ENCODE data around the gene EGLN3. TPM values are rescaled to one million over a fixed set of nuclear protein-coding genes. Genes with fewer than 3 reads are reported as not detected.
"Not testable (repeated sequence)": the region's sequence is repeated elsewhere in the genome, so short reads cannot be mapped to it uniquely, and the experiment has no call there.

EGLN3 gene
- total and polyA plus RNA-seq, 3 experiments from 2014 or later, result 1.6 to 2.5 (median 2.1) TPM

DNA sequence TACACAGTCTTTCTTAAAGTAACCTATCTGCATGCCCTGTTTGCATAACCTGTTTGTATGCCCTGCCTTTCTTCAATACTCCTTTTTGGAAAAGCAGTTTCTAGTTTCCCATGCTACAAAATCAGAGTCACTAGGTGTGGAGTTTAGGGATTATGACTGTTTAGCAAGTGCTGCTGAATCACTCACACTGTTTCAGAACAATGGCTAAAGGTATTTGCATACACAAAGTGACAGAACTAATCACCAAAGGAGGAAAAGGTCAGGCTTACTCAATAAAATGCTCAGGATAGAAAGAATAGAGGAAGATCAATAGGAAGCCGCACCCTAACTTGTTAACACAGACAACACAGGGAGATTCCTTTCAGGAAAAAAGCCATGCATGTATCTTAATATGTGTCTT lies 19.4 kb downstream of the EGLN3 start:
- H3K4me3 Mint-ChIP-seq, result no peak overlapping the region
- CTCF ChIA-PET, result no interaction called here
- H3K9me3 ChIP-seq (ENCODE audit: low read length), result no peaks in the 10 kb centered on the region
- no peak overlapping the region for H3K4me3 ChIP-seq (ENCODE audit: low read length)
- H3K9me3 Mint-ChIP-seq, result peaks cover 0 to 2% (median 0%) of the 10 kb centered on the region in 5 donors
- H3K36me3 ChIP-seq (ENCODE audit: insufficient read depth, low read length), result no peaks in the 10 kb centered on the region
- DNase-seq, result no peak
- no peaks in the 10 kb centered on the region for H3K4me1 ChIP-seq (ENCODE audit: insufficient read depth, low read length)
- no peaks in the 10 kb centered on the region for H3K4me1 Mint-ChIP-seq
- H3K27ac ChIP-seq (ENCODE audit: low read depth, low read length), result no peak overlapping the region
- H3K27me3 Mint-ChIP-seq, result no peaks in the 10 kb centered on the region
- POLR2A ChIA-PET, result no interaction called here
- H3K36me3 Mint-ChIP-seq, result peaks cover 0 to 2% (median 0%) of the 10 kb centered on the region in 3 donors
- no peaks in the 10 kb centered on the region for H3K27me3 ChIP-seq (ENCODE audit: insufficient read depth, low read length, poor library complexity, severe bottlenecking)
- H3K27ac Mint-ChIP-seq, result no peak overlapping the region

DNA sequence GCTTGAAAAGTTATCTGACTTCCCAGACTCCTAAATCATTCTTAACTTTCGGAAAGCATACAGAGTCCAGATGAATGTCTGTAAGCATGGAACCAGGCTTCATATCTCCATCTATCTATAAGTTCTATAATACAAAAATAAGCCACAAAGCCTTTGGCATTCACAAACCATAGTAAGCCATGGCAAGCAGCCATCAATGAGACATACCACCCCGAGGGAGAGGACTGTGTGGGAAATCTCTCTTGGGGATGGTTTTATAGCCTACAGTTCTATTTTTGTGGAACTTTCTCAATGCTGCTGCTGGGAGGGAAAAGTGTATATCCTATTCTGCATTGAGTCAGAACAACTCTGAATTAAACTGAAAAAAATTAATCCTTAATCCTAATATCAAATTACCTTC lies 20.4 kb downstream of the EGLN3 start:
- Histone ChIP-seq H3K36me3 (ENCODE audit: insufficient read depth, low read length) (no peaks in the 10 kb centered on the region), H3K27ac (ENCODE audit: low read depth, low read length) (no peak overlapping the region), H3K9me3 (ENCODE audit: low read length) (no peaks in the 10 kb centered on the region), H3K27me3 (ENCODE audit: insufficient read depth, low read length, poor library complexity, severe bottlenecking) (no peaks in the 10 kb centered on the region), H3K4me1 (ENCODE audit: insufficient read depth, low read length) (no peaks in the 10 kb centered on the region), H3K4me3 (ENCODE audit: low read length) (no peak overlapping the region)
- Mint-ChIP-seq H3K27me3 (no peaks in the 10 kb centered on the region), H3K4me1 (no peaks in the 10 kb centered on the region), H3K4me3 (no peak overlapping the region), H3K36me3 (peaks cover 0 to 2% (median 0%) of the 10 kb centered on the region in 3 donors), H3K27ac (no peak overlapping the region), H3K9me3 (peaks cover 0 to 2% (median 0%) of the 10 kb centered on the region in 5 donors)
- no peak for DNase-seq
- CTCF ChIA-PET, result interaction anchor here (0.6 kb wide), 1 partner anchor 37 kb away, joined by 3 read pairs; no protein-coding TSS in a partner anchor
- POLR2A ChIA-PET, result no interaction called here

DNA sequence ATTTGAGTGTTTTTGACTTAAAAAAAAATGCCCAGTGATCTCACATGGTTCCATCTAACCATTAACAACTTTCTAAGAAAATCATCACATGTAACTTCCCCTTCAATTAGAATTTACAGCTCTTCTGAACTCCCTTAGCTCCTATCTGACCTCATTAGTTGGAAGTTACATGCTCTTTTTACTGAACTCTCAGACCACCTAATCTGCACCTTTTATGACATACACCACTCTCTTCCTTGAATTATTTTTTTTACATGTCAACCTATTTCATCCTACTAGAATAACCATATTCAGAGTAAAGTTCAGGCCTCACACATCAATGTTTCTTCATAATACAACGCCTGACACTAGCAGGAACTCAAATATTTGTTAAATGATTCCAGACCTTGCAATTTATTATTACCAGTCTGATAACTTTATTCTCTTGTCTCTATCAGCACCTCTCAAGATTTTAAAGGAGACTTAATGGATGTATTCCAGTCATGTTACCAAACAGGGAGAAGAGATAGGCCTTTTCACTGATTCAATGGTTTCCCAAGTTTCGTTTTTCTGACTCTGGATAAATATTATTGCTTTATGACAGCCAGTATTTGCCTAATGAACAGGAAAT lies 21.0 kb downstream of the EGLN3 start:
- Mint-ChIP-seq H3K4me1 (no peaks in the 10 kb centered on the region), H3K27me3 (no peaks in the 10 kb centered on the region), H3K4me3 (no peak overlapping the region), H3K36me3 (peaks cover 0 to 2% (median 0%) of the 10 kb centered on the region in 3 donors), H3K9me3 (peaks cover 0 to 3% (median 0%) of the 10 kb centered on the region in 5 donors), H3K27ac (no peak overlapping the region)
- H3K4me3 ChIP-seq (ENCODE audit: low read length), result no peak overlapping the region
- ChIA-PET CTCF (interaction anchor here (0.6 to 1.2 kb wide), 2 partner anchors 19 to 36 kb away, joined by 3 read pairs; no protein-coding TSS in a partner anchor), POLR2A (no interaction called here)
- no peaks in the 10 kb centered on the region for H3K9me3 ChIP-seq (ENCODE audit: low read length)
- DNase-seq, result no peak
- no peaks in the 10 kb centered on the region for H3K36me3 ChIP-seq (ENCODE audit: insufficient read depth, low read length)
- H3K4me1 ChIP-seq (ENCODE audit: insufficient read depth, low read length), result no peaks in the 10 kb centered on the region
- no peaks in the 10 kb centered on the region for H3K27me3 ChIP-seq (ENCODE audit: insufficient read depth, low read length, poor library complexity, severe bottlenecking)
- H3K27ac ChIP-seq (ENCODE audit: low read depth, low read length), result no peak overlapping the region

DNA sequence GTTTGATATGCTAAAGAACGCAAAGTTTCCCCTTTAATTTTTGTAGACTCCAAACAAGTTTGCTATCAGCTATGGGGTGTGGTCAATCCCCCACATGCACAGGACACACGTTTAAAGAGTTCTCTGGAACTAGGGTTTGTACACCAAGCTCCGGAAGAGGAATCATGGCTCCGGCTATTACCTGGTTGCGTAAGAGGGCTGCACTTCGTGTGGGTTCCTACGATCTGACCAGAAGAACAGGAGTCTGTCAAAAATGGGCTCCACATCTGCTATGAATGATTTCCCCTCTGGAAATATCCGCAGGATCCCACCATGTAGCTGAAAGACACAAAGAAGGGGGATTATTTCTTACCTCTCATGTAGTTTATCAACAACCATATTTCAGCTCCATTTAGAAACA lies 22.0 kb downstream of the EGLN3 start:
- no peaks in the 10 kb centered on the region for H3K27me3 ChIP-seq (ENCODE audit: insufficient read depth, low read length, poor library complexity, severe bottlenecking)
- H3K4me3 ChIP-seq (ENCODE audit: low read length), result no peak overlapping the region
- H3K36me3 ChIP-seq (ENCODE audit: insufficient read depth, low read length), result no peaks in the 10 kb centered on the region
- H3K27ac Mint-ChIP-seq, result no peak overlapping the region
- H3K36me3 Mint-ChIP-seq, result peaks cover 0 to 2% (median 0%) of the 10 kb centered on the region in 3 donors
- H3K4me1 ChIP-seq (ENCODE audit: insufficient read depth, low read length), result no peaks in the 10 kb centered on the region
- H3K4me3 Mint-ChIP-seq, result no peak overlapping the region
- no peaks in the 10 kb centered on the region for H3K27me3 Mint-ChIP-seq
- POLR2A ChIA-PET, result no interaction called here
- H3K27ac ChIP-seq (ENCODE audit: low read depth, low read length), result no peak overlapping the region
- no peak for DNase-seq
- H3K9me3 Mint-ChIP-seq, result peaks cover 0 to 4% (median 0%) of the 10 kb centered on the region in 5 donors
- CTCF ChIA-PET, result interaction anchor here (1.2 kb wide), 1 partner anchor 18 kb away, joined by 3 read pairs; no protein-coding TSS in a partner anchor
- no peaks in the 10 kb centered on the region for H3K4me1 Mint-ChIP-seq
- no peaks in the 10 kb centered on the region for H3K9me3 ChIP-seq (ENCODE audit: low read length)

DNA sequence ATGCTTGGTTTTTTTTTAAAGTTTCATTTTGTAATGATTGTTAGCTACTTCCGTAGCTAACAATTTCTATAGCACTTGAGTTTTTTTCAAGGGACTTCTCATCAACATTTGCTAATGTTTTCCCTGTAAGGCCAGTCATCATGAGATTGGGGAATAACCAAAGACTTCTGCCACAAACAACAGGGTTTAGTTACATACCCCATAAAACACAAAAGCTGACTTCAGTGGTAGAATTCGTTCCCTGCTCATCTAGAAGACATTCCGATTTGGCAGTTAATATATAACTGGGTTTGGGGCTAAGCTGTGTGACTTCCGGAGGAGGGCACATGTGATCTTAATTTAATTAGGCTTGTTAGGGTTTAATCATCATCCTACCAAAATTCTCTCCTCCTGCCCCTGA lies 22.9 kb downstream of the EGLN3 start:
- no peaks in the 10 kb centered on the region for H3K4me1 ChIP-seq (ENCODE audit: insufficient read depth, low read length)
- ChIA-PET POLR2A (no interaction called here), CTCF (no interaction called here)
- H3K4me1 Mint-ChIP-seq, result no peaks in the 10 kb centered on the region
- DNase-seq, result no peak
- H3K4me3 ChIP-seq (ENCODE audit: low read length), result no peak overlapping the region
- no peak overlapping the region for H3K27ac Mint-ChIP-seq
- H3K27me3 ChIP-seq (ENCODE audit: insufficient read depth, low read length, poor library complexity, severe bottlenecking), result no peaks in the 10 kb centered on the region
- no peak overlapping the region for H3K4me3 Mint-ChIP-seq
- no peak overlapping the region for H3K27ac ChIP-seq (ENCODE audit: low read depth, low read length)
- H3K36me3 ChIP-seq (ENCODE audit: insufficient read depth, low read length), result no peaks in the 10 kb centered on the region
- H3K36me3 Mint-ChIP-seq, result peaks cover 0 to 2% (median 0%) of the 10 kb centered on the region in 3 donors
- H3K9me3 Mint-ChIP-seq, result peaks cover 0 to 4% (median 0%) of the 10 kb centered on the region in 5 donors
- no peaks in the 10 kb centered on the region for H3K27me3 Mint-ChIP-seq
- no peaks in the 10 kb centered on the region for H3K9me3 ChIP-seq (ENCODE audit: low read length)

DNA sequence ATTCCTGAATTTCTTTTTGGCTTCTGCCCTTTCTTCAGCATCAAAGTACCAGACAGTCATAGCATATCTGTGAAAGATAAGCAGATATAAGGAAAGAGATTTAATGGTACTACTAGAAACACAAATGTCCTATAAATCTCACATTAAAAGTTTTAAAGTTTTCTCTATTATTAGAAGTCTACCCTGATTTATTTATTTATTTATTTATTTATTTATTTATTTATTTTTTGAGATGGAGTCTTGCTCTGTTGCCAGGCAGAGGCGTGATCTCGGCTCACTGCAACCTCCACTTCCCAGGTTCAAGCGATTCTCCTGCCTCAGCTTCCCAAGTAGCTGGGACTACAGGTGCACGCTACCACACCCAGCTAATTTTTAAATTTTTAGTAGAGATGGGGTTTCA lies 23.9 kb downstream of the EGLN3 start:
- H3K27me3 Mint-ChIP-seq, CTCF ChIA-PET, POLR2A ChIA-PET: not testable (repeated sequence)

DNA sequence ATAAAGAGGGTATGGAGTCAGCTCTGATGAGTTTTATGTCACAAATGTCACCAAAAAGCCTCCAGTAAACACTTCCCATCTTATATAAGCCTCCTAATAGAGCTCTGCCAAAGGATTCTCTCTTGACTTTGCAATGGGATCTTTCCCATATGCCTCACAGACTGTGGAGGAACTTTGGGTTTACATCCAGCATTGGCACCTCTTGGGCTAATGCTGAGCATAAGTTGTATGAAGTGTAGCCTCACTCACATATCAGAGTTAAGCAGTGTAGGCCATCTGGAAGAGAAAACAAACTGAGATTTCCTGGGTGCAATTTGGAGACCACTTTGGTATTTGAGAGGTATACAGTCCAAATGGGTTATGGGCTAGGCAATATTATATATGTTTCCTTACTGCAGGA lies 24.9 kb downstream of the EGLN3 start:
- Mint-ChIP-seq H3K27ac (no peak overlapping the region), H3K36me3 (peaks cover 0 to 2% (median 0%) of the 10 kb centered on the region in 3 donors), H3K4me1 (no peaks in the 10 kb centered on the region), H3K4me3 (no peak overlapping the region), H3K9me3 (peaks cover 0 to 4% (median 0%) of the 10 kb centered on the region in 5 donors), H3K27me3 (no peaks in the 10 kb centered on the region)
- Histone ChIP-seq H3K4me3 (ENCODE audit: low read length) (no peak overlapping the region), H3K36me3 (ENCODE audit: insufficient read depth, low read length) (no peaks in the 10 kb centered on the region), H3K9me3 (ENCODE audit: low read length) (no peaks in the 10 kb centered on the region), H3K27ac (ENCODE audit: low read depth, low read length) (no peak overlapping the region), H3K27me3 (ENCODE audit: insufficient read depth, low read length, poor library complexity, severe bottlenecking) (no peaks in the 10 kb centered on the region), H3K4me1 (ENCODE audit: insufficient read depth, low read length) (no peaks in the 10 kb centered on the region)
- ChIA-PET POLR2A (no interaction called here), CTCF (no interaction called here)
- DNase-seq, result no peak

More for the DNA sequence above, 23.9 kb downstream of the EGLN3 start:
- DNase-seq; H3K9me3 ChIP-seq (ENCODE audit: low read length); H3K27me3 ChIP-seq (ENCODE audit: insufficient read depth, low read length, poor library complexity, severe bottlenecking); H3K4me1 Mint-ChIP-seq; H3K4me1 ChIP-seq (ENCODE audit: insufficient read depth, low read length); H3K4me3 Mint-ChIP-seq; H3K4me3 ChIP-seq (ENCODE audit: low read length); H3K27ac ChIP-seq (ENCODE audit: low read depth, low read length); H3K27ac Mint-ChIP-seq; H3K36me3 ChIP-seq (ENCODE audit: insufficient read depth, low read length); H3K9me3 Mint-ChIP-seq; H3K36me3 Mint-ChIP-seq: not testable (repeated sequence)

DNA sequence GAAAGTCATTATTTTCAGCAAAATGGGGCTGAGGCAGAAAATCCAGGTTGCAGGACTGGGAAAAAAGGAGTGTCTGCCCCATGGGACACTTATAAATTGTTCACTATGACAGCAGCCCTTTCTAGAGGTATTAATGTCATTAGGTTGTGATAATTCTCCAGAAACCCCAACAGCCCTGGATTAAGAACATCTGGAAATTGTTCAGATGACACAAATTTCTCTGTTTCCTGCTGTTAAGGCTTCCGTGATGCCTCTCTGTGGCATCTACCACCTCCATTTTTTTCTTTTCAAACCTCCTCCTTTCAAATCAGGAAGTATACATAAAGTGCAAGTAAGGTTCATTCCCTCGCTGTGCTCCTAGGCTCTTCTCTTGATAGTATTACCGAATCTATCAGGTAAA lies 25.6 kb downstream of the EGLN3 start:
- Histone ChIP-seq H3K27me3 (ENCODE audit: insufficient read depth, low read length, poor library complexity, severe bottlenecking) (no peaks in the 10 kb centered on the region), H3K4me1 (ENCODE audit: insufficient read depth, low read length) (no peaks in the 10 kb centered on the region), H3K9me3 (ENCODE audit: low read length) (no peaks in the 10 kb centered on the region), H3K27ac (ENCODE audit: low read depth, low read length) (no peak overlapping the region), H3K36me3 (ENCODE audit: insufficient read depth, low read length) (no peaks in the 10 kb centered on the region), H3K4me3 (ENCODE audit: low read length) (no peak overlapping the region)
- Mint-ChIP-seq H3K9me3 (peaks cover 0 to 4% (median 0%) of the 10 kb centered on the region in 5 donors), H3K4me1 (no peaks in the 10 kb centered on the region), H3K27me3 (no peaks in the 10 kb centered on the region), H3K36me3 (peaks cover 0 to 2% (median 0%) of the 10 kb centered on the region in 3 donors), H3K4me3 (no peak overlapping the region), H3K27ac (no peak overlapping the region)
- ChIA-PET CTCF (no interaction called here), POLR2A (no interaction called here)
- DNase-seq, result no peak

All from CD8-positive, alpha-beta memory T cell (primary cell).